Heart right ventricle (tissue), 16 donors: Measurements from ENCODE around the gene ARFGAP3. TPM values are rescaled to one million over a fixed set of nuclear protein-coding genes. Genes with fewer than 3 reads are reported as not detected.
"Not testable (repeated sequence)": the region's sequence is repeated elsewhere in the genome, so short reads cannot be mapped to it uniquely, and the experiment has no call there.

Experiments
- ATAC-seq, 8 donors: fragments of 200-7000 bp; cut with Tn5 transposase; one replicate each; pipeline ENCODE4 v1.9.1; 2020; ENCODE audit warnings: mild to moderate bottlenecking in 8 of 8, moderate library complexity in 8 of 8, moderate number of reproducible peaks in 1 of 8
- DNase-seq, 2 donors: peaks; one replicate each; pipeline ENCODE4 v3.0.0-alpha.2; 2020
- H3K27ac ChIP-seq, 10 donors: fragments of 200-600 bp; sonication (generic) in 2 of 10; one replicate each; pipeline versions ENCODE4 v1.5.0 to v1.8.0; 2020 to 2022; ENCODE audit warnings: mild to moderate bottlenecking in 3 of 10
- H3K27me3 ChIP-seq, 7 donors: fragments of 200-600 bp; one replicate each; pipeline ENCODE4 v1.8.0; 2021 to 2022; ENCODE audit warnings: mild to moderate bottlenecking in 2 of 7
- H3K36me3 ChIP-seq, 9 donors: fragments of 200-600 bp; sonication (generic) in 1 of 9; one replicate each; pipeline versions ENCODE4 v1.5.0 to v1.8.0; 2020 to 2022; ENCODE audit warnings: mild to moderate bottlenecking in 2 of 9
- H3K4me1 ChIP-seq, 9 donors: fragments of 200-600 bp; sonication (generic) in 1 of 9; one replicate each; pipeline versions ENCODE4 v1.5.0 to v1.8.0; 2020 to 2022; ENCODE audit warnings: mild to moderate bottlenecking in 4 of 9
- H3K4me3 ChIP-seq, 10 donors: fragments of 200-600 bp; sonication (generic) in 2 of 10; one replicate each; pipeline versions ENCODE4 v1.5.0 to v1.8.0; 2020 to 2022; ENCODE audit warnings: mild to moderate bottlenecking in 7 of 10, moderate library complexity in 2 of 10
- H3K9me3 ChIP-seq, 11 donors: fragments of 200-600 bp in 10 of 11; sonication (generic) in 2 of 11; one replicate each; pipeline versions ENCODE4 v1.5.0 to v1.8.0; 2013 to 2022; ENCODE audit warnings: mild to moderate bottlenecking in 2 of 11, control low read depth in 1 of 11, moderate library complexity in 1 of 11
- WGBS, 2 donors: extraction: QIAGEN DNeasy Blood & Tissue Kit; methylation state at CpG; one replicate each; pipeline ENCODE4 v1.1.7; 2013; ENCODE audit warnings: inconsistent platforms in 1 of 2; 5-methylcytosine and 5-hydroxymethylcytosine counted together
- intact Hi-C, 10 donors: fragments of 100-400 bp; cut with DNase I; formaldehyde crosslinking; loops; one replicate each; pipeline versions ENCODE4 v1.11.1 to v1.14.2; 2022
- polyA plus RNA-seq, 2 donors: library from polyadenylated mRNA; stranded (reverse); fragments of 200-250 nt; gene quantifications; one replicate each; pipeline ENCODE4 v1.2.3, GENCODE V29; 2013
- total RNA-seq, 10 donors: library from RNA; stranded (reverse); fragmentation: NEBNext Ultra II Directional in 3 of 10; extraction: Animal tissue kit (Norgen Biotek cat#: 25700) in 3 of 10; gene quantifications; one replicate each; pipeline versions ENCODE4 v1.2.1 to v1.2.4, GENCODE V29; 2021 to 2023
- TF ChIP-seq, protein P1 (sequence below), 9 donors: fragments of 200-600 bp; sonication (generic) in 2 of 9; IDR thresholded peaks; one replicate each; pipeline versions ENCODE4 v1.5.0 to v1.8.0; 2021 to 2022; ENCODE audit warnings: antibody characterized with exemption in 9 of 9, mild to moderate bottlenecking in 5 of 9, moderate library complexity in 1 of 9
- donor health status: Arrhythmogenic right ventricular cardiomyopathy.
- donor health status: ischemic (EF 13 %, LVEDD 7.1; RV severe dilation, severe dysfunction).
- donor health status: healthy with polysubstance abuse.
- donor health status: DM: no; HTN: yes; CAD: no.
- donor health status: DM: no; HTN: no; CAD: no.
- donor health status: ischemic (EF 25% LVEDD 6.9; RV normal size, moderate dysfunction).
- donor health status: ischemic (EF 25% LVEDD 5.7; RV mildly dilated, moderate dysfunction).
- donor health status: healthy.
- donor health status: DM: yes; HTN: yes; CAD: no.
- donor health status: Ischemic cardiomyopathy.
- donor health status: ischemic (EF 35%, LVEDD 5.7; RV mildly dilated, moderate dysfunction).
- donor health status: nonischemic (EF 11% LVEDD 7.7; RV severe dilation, severe dysfunction).
- donor health status: DM: yes; HTN: yes; CAD: no.
- donor health status: PGD.
- donor health status: ischemic (EF 29% LVEDD 5.4; RV normal size, mild dysfunction).
- donor health status: nonischemic (EF 23%, LVEDD 6.1; RV moderate dilation, normal function).

ARFGAP3 gene
- total and polyA plus RNA-seq, 12 donors: 10.6 to 29.4 (median 23.2) TPM

DNA sequence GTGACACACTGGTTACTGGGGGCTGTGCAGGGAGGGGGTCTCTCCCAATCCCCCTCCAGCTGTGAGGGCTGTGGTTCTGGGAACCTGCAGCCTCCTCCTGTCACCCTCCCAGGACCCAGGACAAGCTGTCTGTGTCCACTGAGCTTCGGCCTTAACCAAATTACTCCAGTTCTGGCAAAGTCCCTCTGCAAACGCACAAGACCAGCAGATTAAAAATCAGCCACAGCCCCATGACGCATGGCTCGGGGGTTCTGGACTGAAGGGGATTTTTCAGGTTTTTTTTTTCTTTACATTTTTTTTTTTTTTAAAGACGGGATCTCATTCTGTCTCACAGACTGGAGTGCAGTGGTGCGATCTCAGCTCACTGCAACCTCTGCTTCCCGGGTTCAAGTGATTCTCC, 104.2 kb downstream of the ARFGAP3 start:
- Histone ChIP-seq H3K4me3 (no peak overlapping the region), H3K27ac (peak overlapping the region in 9 of 10 donors; percentile 58 to 93 (median 85)), H3K4me1 (peaks cover 15 to 55% (median 31%) of the 10 kb centered on the region in 9 donors), H3K9me3 (no peaks in the 10 kb centered on the region), H3K36me3 (no peaks in the 10 kb centered on the region), H3K27me3 (no peaks in the 10 kb centered on the region)
- ATAC-seq (peak in 6 of 8 donors; percentile 5 to 36 (median 16)), DNase-seq (peak in 1 of 2 donors; percentile 35)
- intact Hi-C loops: loop anchor here in 1 of 10 donors (5.0 kb wide), 1 partner anchor 91 kb away; no protein-coding TSS in a partner anchor
- WGBS, 2 donors: 77 to 80% methylated on average over 7 of the region's 7 CpGs
- TF ChIP-seq, protein P1, sequence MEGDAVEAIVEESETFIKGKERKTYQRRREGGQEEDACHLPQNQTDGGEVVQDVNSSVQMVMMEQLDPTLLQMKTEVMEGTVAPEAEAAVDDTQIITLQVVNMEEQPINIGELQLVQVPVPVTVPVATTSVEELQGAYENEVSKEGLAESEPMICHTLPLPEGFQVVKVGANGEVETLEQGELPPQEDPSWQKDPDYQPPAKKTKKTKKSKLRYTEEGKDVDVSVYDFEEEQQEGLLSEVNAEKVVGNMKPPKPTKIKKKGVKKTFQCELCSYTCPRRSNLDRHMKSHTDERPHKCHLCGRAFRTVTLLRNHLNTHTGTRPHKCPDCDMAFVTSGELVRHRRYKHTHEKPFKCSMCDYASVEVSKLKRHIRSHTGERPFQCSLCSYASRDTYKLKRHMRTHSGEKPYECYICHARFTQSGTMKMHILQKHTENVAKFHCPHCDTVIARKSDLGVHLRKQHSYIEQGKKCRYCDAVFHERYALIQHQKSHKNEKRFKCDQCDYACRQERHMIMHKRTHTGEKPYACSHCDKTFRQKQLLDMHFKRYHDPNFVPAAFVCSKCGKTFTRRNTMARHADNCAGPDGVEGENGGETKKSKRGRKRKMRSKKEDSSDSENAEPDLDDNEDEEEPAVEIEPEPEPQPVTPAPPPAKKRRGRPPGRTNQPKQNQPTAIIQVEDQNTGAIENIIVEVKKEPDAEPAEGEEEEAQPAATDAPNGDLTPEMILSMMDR (IDR thresholded peaks at IDR 0.05): no peak

DNA sequence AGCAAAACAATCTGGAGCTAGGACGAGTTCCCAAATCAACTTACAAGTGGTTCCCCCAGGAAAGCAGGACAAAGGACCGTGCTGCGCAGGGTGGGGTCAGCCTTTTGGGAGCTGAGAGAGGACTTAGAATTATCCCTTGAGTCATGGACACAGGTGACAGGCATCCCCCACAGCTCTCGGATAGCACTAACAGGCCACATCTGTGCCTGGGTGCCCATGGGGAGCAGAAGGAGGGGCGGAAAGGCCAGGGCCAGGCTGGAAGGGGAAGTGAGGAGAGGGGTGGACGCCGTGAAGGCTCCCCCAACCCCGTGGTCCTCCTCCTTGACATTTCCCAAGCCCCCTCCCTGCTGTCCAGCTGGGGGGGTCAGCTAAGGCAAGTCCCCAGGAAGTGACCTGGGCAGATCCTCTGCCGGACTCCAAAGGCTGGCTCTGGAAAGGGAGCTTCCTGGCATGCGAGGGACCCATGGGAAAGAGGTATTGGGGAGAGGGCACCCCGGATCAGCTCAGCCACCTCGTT, 104.8 kb downstream of the ARFGAP3 start:
- WGBS, 2 donors: 45 to 58% methylated on average over 12 of the region's 12 CpGs
- ATAC-seq (peak in 4 of 8 donors; percentile 9 to 77 (median 48)), DNase-seq (no peak)
- TF ChIP-seq, protein P1 (IDR thresholded peaks at IDR 0.05): no peak
- no peak overlapping the region for H3K4me3 ChIP-seq
- H3K9me3 ChIP-seq: no peaks in the 10 kb centered on the region
- H3K27me3 ChIP-seq: no peaks in the 10 kb centered on the region
- H3K4me1 ChIP-seq: peaks cover 15 to 61% (median 37%) of the 10 kb centered on the region in 9 donors
- peak overlapping the region; percentile 58 to 93 (median 84) for H3K27ac ChIP-seq
- intact Hi-C loops: loop anchor here in 1 of 10 donors (5.0 kb wide), 1 partner anchor 90 kb away; no protein-coding TSS in a partner anchor
- no peaks in the 10 kb centered on the region for H3K36me3 ChIP-seq

DNA sequence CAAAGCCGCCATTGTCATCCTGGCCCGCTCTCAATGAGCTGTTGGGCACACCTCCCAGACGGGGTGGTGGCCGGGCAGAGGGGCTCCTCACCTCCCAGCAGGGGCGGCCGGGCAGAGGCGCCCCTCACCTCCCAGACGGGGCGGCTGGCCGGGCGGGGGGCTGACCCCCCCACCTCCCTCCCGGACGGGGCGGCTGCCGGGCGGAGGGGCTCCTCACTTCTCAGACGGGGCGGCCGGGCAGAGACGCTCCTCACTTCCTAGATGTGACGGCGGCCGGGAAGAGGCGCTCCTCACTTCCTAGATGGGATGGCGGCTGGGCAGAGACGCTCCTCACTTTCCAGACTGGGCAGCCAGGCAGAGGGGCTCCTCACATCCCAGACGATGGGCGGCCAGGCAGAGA, 106.7 kb downstream of the ARFGAP3 start:
- not testable (repeated sequence) for H3K27me3 ChIP-seq, DNase-seq, ATAC-seq, H3K36me3 ChIP-seq, H3K4me3 ChIP-seq, H3K27ac ChIP-seq, H3K9me3 ChIP-seq
- 91 to 92% methylated on average over 20 to 26 of the region's 28 CpGs for WGBS, 2 donors
- H3K4me1 ChIP-seq: peaks cover 15 to 71% (median 40%) of the 10 kb centered on the region in 9 donors
- intact Hi-C loops: loop anchor here in 1 of 10 donors (5.0 kb wide), 1 partner anchor 88 kb away; no protein-coding TSS in a partner anchor

DNA sequence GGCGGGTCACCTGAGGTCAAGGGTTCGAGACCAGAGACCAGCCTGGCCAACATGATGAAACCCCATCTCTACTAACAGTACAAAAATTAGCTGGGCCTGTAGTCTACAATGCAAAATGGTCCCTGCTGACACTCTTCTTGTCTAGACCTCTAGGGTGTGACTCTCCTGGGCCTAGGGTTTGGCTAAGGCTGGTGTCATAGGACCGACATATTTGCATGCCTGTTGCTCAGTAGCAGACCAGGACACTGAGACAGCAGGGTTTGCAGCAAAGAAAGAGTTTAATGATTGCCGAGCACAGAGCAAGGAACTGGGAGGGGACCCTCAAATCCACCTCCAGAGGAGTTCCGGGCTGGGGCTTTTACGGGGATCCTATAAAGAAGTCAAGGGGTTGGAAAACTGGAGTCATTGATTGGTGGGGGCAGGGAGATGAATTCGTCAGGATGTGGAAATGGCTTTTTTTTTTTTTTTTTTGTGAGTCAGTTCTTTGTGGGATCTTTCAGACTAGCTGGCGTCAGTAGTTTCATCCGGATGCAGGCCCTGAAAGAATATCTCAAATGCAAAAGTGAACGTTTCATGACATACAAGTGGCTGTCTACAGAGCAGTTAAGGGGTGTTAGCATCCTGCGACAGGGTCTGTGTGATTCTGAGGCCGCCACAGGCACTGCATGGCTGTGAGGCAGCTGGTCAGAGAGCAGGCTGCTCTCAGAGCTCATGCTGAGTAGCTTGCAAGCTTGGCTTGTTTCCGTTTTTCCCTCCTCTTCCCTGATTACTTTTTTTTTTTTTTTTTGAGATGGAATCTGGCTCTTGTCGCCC, 109.2 kb downstream of the ARFGAP3 start:
- ATAC-seq: peak in 5 of 8 donors; percentile 2 to 15 (median 6)
- peaks cover 26 to 78% (median 59%) of the 10 kb centered on the region in 9 donors for H3K4me1 ChIP-seq
- TF ChIP-seq, protein P1 (IDR thresholded peaks at IDR 0.05): no peak

More for the DNA sequence above, 109.2 kb downstream of the ARFGAP3 start:
- 47 to 60% methylated on average over 14 of the region's 14 CpGs for WGBS, 2 donors
- H3K27ac ChIP-seq: peak overlapping the region in 9 of 10 donors; percentile 67 to 96 (median 81)
- DNase-seq: peak in 1 of 2 donors; percentile 57
- no peaks in the 10 kb centered on the region for H3K9me3 ChIP-seq
- H3K36me3 ChIP-seq: no peaks in the 10 kb centered on the region
- H3K4me3 ChIP-seq: no peak overlapping the region
- intact Hi-C loops: no loop called here
- H3K27me3 ChIP-seq: no peaks in the 10 kb centered on the region

Other genes starting within 250 kb of the ARFGAP3 start
- gene POLDIP3, start 242.4 kb downstream of the ARFGAP3 start, total RNA-seq: 10 to 100 TPM; 27.2 to 42.6 (median 33.6) TPM
- 10 to 100 TPM; 11.9 to 32.6 TPM for gene POLDIP3, start 242.4 kb downstream of the ARFGAP3 start, polyA plus RNA-seq
- 1 to 10 TPM in 1 of 10 donors, under 1 TPM in 9; 0.32 to 1.2 (median 0.50) TPM for gene ATP5MGL, start 216.7 kb downstream of the ARFGAP3 start, total RNA-seq
- gene ATP5MGL, start 216.7 kb downstream of the ARFGAP3 start, polyA plus RNA-seq: not detected
- 100 to 1,000 TPM; 261 to 633 (median 312) TPM for gene CYB5R3, start 207.9 kb downstream of the ARFGAP3 start, total RNA-seq
- 100 to 1,000 TPM in 1 of 2 donors, 10 to 100 TPM in 1; 91.9 to 303 TPM for gene CYB5R3, start 207.9 kb downstream of the ARFGAP3 start, polyA plus RNA-seq
- gene A4GALT, start 136.4 kb downstream of the ARFGAP3 start, total RNA-seq: 100 to 1,000 TPM in 2 of 10 donors, 10 to 100 TPM in 8; 61.4 to 123 (median 80.6) TPM
- gene A4GALT, start 136.4 kb downstream of the ARFGAP3 start, polyA plus RNA-seq: 100 to 1,000 TPM in 1 of 2 donors, 10 to 100 TPM in 1; 95.0 to 167 TPM
- gene PACSIN2, start 157.9 kb upstream of the ARFGAP3 start, total RNA-seq: 10 to 100 TPM; 45.0 to 69.7 (median 57.8) TPM
- 10 to 100 TPM; 24.3 to 41.7 TPM for gene PACSIN2, start 157.9 kb upstream of the ARFGAP3 start, polyA plus RNA-seq
- 10 to 100 TPM in 7 of 10 donors, 1 to 10 TPM in 3; 7.2 to 14.5 (median 11.0) TPM for gene TTLL1, start 232.1 kb upstream of the ARFGAP3 start, total RNA-seq
- 1 to 10 TPM; 4.5 to 5.7 TPM for gene TTLL1, start 232.1 kb upstream of the ARFGAP3 start, polyA plus RNA-seq